ENCODE measurements around the gene SLC43A2. TPM values are rescaled to one million over a fixed set of nuclear protein-coding genes. Genes with fewer than 3 reads are reported as not detected.
A peak's percentile ranks its signal among the peaks of the same experiment; 100 is the strongest.
"Not testable (repeated sequence)": the region's sequence is repeated elsewhere in the genome, so short reads cannot be mapped to it uniquely, and the experiment has no call there.

The SLC43A2 gene
- total RNA-seq, 1 donor = 39.6 TPM

GRCh38 chr17:1568950-1569810, 59.5 kb downstream of the SLC43A2 start:
- DNase-seq (ENCODE audit: low read depth in 2 of 3, low spot score in 2 of 3) = no peak

GRCh38 chr17:1566505-1567199, 62.0 kb downstream of the SLC43A2 start:
- no peak for DNase-seq (ENCODE audit: low read depth in 2 of 3, low spot score in 2 of 3)

GRCh38 chr17:1565877-1566276, 62.8 kb downstream of the SLC43A2 start:
- no peak for DNase-seq (ENCODE audit: low read depth in 2 of 3, low spot score in 2 of 3)

GRCh38 chr17:1563786-1564613, 64.6 kb downstream of the SLC43A2 start:
- peak in 1 of 3 donors; percentile 21 for DNase-seq (ENCODE audit: low read depth in 2 of 3, low spot score in 2 of 3)

GRCh38 chr17:1563471-1563785, 65.2 kb downstream of the SLC43A2 start:
- not testable (repeated sequence) for DNase-seq (ENCODE audit: low read depth in 2 of 3, low spot score in 2 of 3)

GRCh38 chr17:1562176-1562643, 66.4 kb downstream of the SLC43A2 start:
- peak in 1 of 3 donors; percentile 11 for DNase-seq (ENCODE audit: low read depth in 2 of 3, low spot score in 2 of 3)

GRCh38 chr17:1561420-1562175, 67.0 kb downstream of the SLC43A2 start:
- peak in 1 of 3 donors; percentile 38 for DNase-seq (ENCODE audit: low read depth in 2 of 3, low spot score in 2 of 3)

- no peak for DNase-seq (ENCODE audit: low read depth in 2 of 3, low spot score in 2 of 3)
Measured at GRCh38 chr17:1560858-1561355, 67.7 kb downstream of the SLC43A2 start.

GRCh38 chr17:1560101-1560857, 68.4 kb downstream of the SLC43A2 start:
- no peak for DNase-seq (ENCODE audit: low read depth in 2 of 3, low spot score in 2 of 3)

GRCh38 chr17:1559047-1560043, 69.3 kb downstream of the SLC43A2 start:
- no peak for DNase-seq (ENCODE audit: low read depth in 2 of 3, low spot score in 2 of 3)

- DNase-seq (ENCODE audit: low read depth in 2 of 3, low spot score in 2 of 3) = no peak
Measured at GRCh38 chr17:1558401-1558800, 70.2 kb downstream of the SLC43A2 start.

- no peak for DNase-seq (ENCODE audit: low read depth in 2 of 3, low spot score in 2 of 3)
Measured at GRCh38 chr17:1557355-1558095, 71.1 kb downstream of the SLC43A2 start.

GRCh38 chr17:1555651-1556471, 72.8 kb downstream of the SLC43A2 start:
- peak in 2 of 3 donors; percentile 61 to 74 for DNase-seq (ENCODE audit: low read depth in 2 of 3, low spot score in 2 of 3)

GRCh38 chr17:1554751-1555540, 73.7 kb downstream of the SLC43A2 start:
- DNase-seq (ENCODE audit: low read depth in 2 of 3, low spot score in 2 of 3) = no peak

GRCh38 chr17:1553354-1554266, 75.0 kb downstream of the SLC43A2 start:
- no peak for DNase-seq (ENCODE audit: low read depth in 2 of 3, low spot score in 2 of 3)

Measured in hematopoietic multipotent progenitor cell (in vitro differentiated cells).